ENCODE data around the gene FAM114A1.

DNA sequence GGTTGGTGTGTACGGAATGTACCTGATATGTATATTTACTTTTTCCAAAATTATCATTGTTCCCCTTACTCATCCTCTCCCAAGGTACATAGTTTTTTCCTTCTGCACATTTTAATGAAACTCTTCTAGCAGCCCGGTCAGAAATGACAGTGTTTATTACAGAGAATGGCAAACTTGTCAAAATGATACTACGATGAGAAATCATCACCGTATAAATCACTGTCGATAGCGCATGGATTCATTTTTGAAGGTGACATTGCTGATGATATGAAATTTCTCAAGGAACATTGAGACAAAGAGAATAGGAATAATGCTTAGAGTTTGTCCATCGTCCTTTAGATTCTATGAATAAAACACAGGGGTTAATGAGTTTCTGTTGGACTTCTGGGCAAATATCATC is 30.6 kb downstream of the FAM114A1 start:
- TF ChIP-seq EZH2 (IDR thresholded peaks at IDR 0.05; ENCODE audit: insufficient read depth, low read length), result no peak
- TF ChIP-seq, protein P1, sequence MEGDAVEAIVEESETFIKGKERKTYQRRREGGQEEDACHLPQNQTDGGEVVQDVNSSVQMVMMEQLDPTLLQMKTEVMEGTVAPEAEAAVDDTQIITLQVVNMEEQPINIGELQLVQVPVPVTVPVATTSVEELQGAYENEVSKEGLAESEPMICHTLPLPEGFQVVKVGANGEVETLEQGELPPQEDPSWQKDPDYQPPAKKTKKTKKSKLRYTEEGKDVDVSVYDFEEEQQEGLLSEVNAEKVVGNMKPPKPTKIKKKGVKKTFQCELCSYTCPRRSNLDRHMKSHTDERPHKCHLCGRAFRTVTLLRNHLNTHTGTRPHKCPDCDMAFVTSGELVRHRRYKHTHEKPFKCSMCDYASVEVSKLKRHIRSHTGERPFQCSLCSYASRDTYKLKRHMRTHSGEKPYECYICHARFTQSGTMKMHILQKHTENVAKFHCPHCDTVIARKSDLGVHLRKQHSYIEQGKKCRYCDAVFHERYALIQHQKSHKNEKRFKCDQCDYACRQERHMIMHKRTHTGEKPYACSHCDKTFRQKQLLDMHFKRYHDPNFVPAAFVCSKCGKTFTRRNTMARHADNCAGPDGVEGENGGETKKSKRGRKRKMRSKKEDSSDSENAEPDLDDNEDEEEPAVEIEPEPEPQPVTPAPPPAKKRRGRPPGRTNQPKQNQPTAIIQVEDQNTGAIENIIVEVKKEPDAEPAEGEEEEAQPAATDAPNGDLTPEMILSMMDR (IDR thresholded peaks at IDR 0.05; ENCODE audit: insufficient read depth, low read depth, low read length), result no peak
